CD14-positive monocyte (primary cell): Measurements from ENCODE around the gene ABCA6. TPM values are rescaled to one million over a fixed set of nuclear protein-coding genes. Genes with fewer than 3 reads are reported as not detected.

ENCODE experiments used
- DNase-seq, 3 donors: peaks; one replicate each; pipeline ENCODE4 v3.0.0-alpha.2; 2011 to 2022
- H2AFZ ChIP-seq: 2 replicates; pipeline ENCODE4 v1.6.0; 2012; ENCODE audit warnings: mild to moderate bottlenecking, low read depth, low read length, inconsistent platforms; ENCODE audit not compliant: insufficient read depth, poor library complexity, severe bottlenecking
- H3K27ac ChIP-seq, 2 donors: 1 replicate in 1 of 2; 2 replicates in 1 of 2; pipeline ENCODE4 v1.5.1; 2012 to 2013; ENCODE audit warnings: low read length in 2 of 2, control low read depth in 1 of 2, inconsistent platforms in 1 of 2, low read depth in 1 of 2, mild to moderate bottlenecking in 1 of 2
- H3K27me3 ChIP-seq, 2 donors: one replicate each; pipeline versions ENCODE4 v1.6.0 to v1.6.1; 2011 to 2013; ENCODE audit warnings: low read length in 2 of 2; ENCODE audit not compliant: control insufficient read depth in 2 of 2, insufficient read depth in 2 of 2
- H3K36me3 ChIP-seq, 2 donors: replicated peaks in 1 of 2; 1 replicate in 1 of 2; 2 replicates in 1 of 2; pipeline versions ENCODE4 v1.5.1 to v1.6.1; 2012 to 2013; ENCODE audit warnings: low read length in 2 of 2, control low read depth in 1 of 2, inconsistent platforms in 1 of 2, mild to moderate bottlenecking in 1 of 2; ENCODE audit not compliant: insufficient read depth in 2 of 2, control insufficient read depth in 1 of 2
- H3K4me1 ChIP-seq, 2 donors: 1 replicate in 1 of 2; 2 replicates in 1 of 2; pipeline versions ENCODE4 v1.5.1 to v1.6.1; 2012 to 2013; ENCODE audit warnings: low read length in 2 of 2, control low read depth in 1 of 2, inconsistent platforms in 1 of 2, mild to moderate bottlenecking in 1 of 2, moderate library complexity in 1 of 2; ENCODE audit not compliant: insufficient read depth in 2 of 2, control insufficient read depth in 1 of 2
- H3K4me2 ChIP-seq: replicated peaks from 2 replicates; pipeline ENCODE3; 2012; ENCODE audit warnings: low read length, moderate library complexity, mild to moderate bottlenecking; ENCODE audit not compliant: poor library complexity, severe bottlenecking; ENCODE audit errors: extremely low read depth
- H3K4me3 ChIP-seq, 3 experiments: fragments of 200-600 bp in 1 of 3; sonication (generic) in 1 of 3; replicated peaks in 1 of 3; 1 replicate in 2 of 3; 2 replicates in 1 of 3; pipeline ENCODE4 v1.5.1; 2011 to 2013; ENCODE audit warnings: low read length in 3 of 3, mild to moderate bottlenecking in 3 of 3, control low read depth in 2 of 3, low read depth in 2 of 3, inconsistent platforms in 1 of 3, moderate library complexity in 1 of 3
- H3K79me2 ChIP-seq: 2 replicates; pipeline ENCODE4 v1.6.0; 2012; ENCODE audit warnings: mild to moderate bottlenecking, control low read depth, inconsistent platforms, low read length, moderate library complexity; ENCODE audit not compliant: insufficient read depth
- H3K9ac ChIP-seq: 2 replicates; pipeline ENCODE4 v1.6.0; 2017; ENCODE audit warnings: low read length, mild to moderate bottlenecking; ENCODE audit not compliant: insufficient read depth, poor library complexity, severe bottlenecking
- H3K9me3 ChIP-seq, 2 donors: replicated peaks in 1 of 2; 1 replicate in 1 of 2; 2 replicates in 1 of 2; pipeline versions ENCODE4 v1.5.1 to v1.6.1; 2012 to 2013; ENCODE audit warnings: low read length in 2 of 2, control low read depth in 1 of 2; ENCODE audit not compliant: control insufficient read depth in 1 of 2, insufficient read depth in 1 of 2
- H4K20me1 ChIP-seq: 2 replicates; pipeline ENCODE4 v1.6.0; 2012; ENCODE audit warnings: mild to moderate bottlenecking, low read length, control low read depth, moderate library complexity; ENCODE audit not compliant: insufficient read depth
- H3K27ac Mint-ChIP-seq, 7 donors: one replicate each; pipeline ENCODE4 v1.8.0; 2020; ENCODE audit warnings: mild to moderate bottlenecking in 7 of 7, mixed read lengths in 7 of 7, moderate library complexity in 6 of 7, inconsistent platforms in 2 of 7
- H3K27me3 Mint-ChIP-seq, 3 donors: one replicate each; pipeline ENCODE4 v1.8.0; 2021 to 2022; ENCODE audit warnings: low read depth in 3 of 3, mild to moderate bottlenecking in 3 of 3, mixed read lengths in 3 of 3, moderate library complexity in 3 of 3, inconsistent platforms in 1 of 3
- H3K36me3 Mint-ChIP-seq, 2 donors: one replicate each; pipeline ENCODE4 v1.8.0; 2020; ENCODE audit warnings: mixed read lengths in 2 of 2, inconsistent platforms in 1 of 2, mild to moderate bottlenecking in 1 of 2
- H3K4me1 Mint-ChIP-seq: one replicate; pipeline ENCODE4 v1.8.0; 2020; ENCODE audit warnings: mild to moderate bottlenecking, mixed read lengths
- H3K4me3 Mint-ChIP-seq, 2 donors: one replicate each; pipeline ENCODE4 v1.8.0; 2020; ENCODE audit warnings: mild to moderate bottlenecking in 2 of 2, mixed read lengths in 2 of 2, moderate library complexity in 1 of 2
- H3K9me3 Mint-ChIP-seq, 7 donors: one replicate each; pipeline ENCODE4 v1.8.0; 2020 to 2022; ENCODE audit warnings: mixed read lengths in 7 of 7, mild to moderate bottlenecking in 6 of 7, moderate library complexity in 6 of 7, inconsistent platforms in 2 of 7
- CTCF ChIP-seq: fragments of 200-600 bp; IDR thresholded peaks from one replicate; pipeline ENCODE4 v1.8.0; 2022; ENCODE audit warnings: antibody characterized with exemption, mild to moderate bottlenecking
- WGBS: methylation state at CpG from one replicate; pipeline ENCODE4 v1.1.5; 2013; ENCODE audit warnings: missing lambda C conversion rate; ENCODE audit not compliant: insufficient coverage; 5-methylcytosine and 5-hydroxymethylcytosine counted together
- intact Hi-C, 2 donors: fragments of 100-400 bp; cut with micrococcal nuclease; formaldehyde crosslinking; loops; one replicate each; pipeline versions ENCODE4 v1.15.0 to v1.15.1; 2023
- polyA plus RNA-seq, 3 donors: library from polyadenylated mRNA; depleted of rRNA in 1 of 3; unstranded in 2 of 3; stranded (reverse) in 1 of 3; fragments of 300-500 nt in 2 of 3; fragments of >200 nt in 1 of 3; fragmentation: Illumina TruSeq in 2 of 3; gene quantifications; 1 replicate in 2 of 3; 2 replicates in 1 of 3; pipeline ENCODE4 v1.2.3, GENCODE V29; 2012 to 2021

Gene ABCA6
- polyA plus RNA-seq, 3 donors = 0.52 to 0.93 (median 0.76) TPM

DNA sequence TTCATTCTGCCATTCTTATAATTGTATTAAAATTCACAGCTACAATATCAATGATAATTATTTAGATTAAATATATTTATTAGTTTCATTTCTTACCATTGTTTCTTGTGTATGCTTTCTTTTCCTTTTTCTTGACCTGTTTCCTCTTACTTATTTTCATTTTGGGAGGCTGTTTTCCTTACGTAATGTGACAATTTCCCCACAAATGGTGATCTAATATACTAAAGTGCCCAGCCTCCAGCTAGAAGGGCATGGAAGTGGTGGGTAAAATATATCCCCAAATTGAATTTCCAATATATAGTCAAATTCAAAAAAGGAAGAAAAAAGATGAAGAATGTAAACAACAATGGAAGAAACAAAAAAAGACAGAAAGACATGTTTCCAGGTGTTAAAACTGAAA, 1.5 kb upstream of the ABCA6 start:
- TF ChIP-seq CTCF = no peak
- Histone ChIP-seq H3K4me3 (no peak overlapping the region), H3K27ac (no peak overlapping the region), H3K9me3 (no peaks in the 10 kb centered on the region), H4K20me1 (no peaks in the 10 kb centered on the region), H3K9ac (no peak overlapping the region), H3K4me2 (no peak overlapping the region), H3K27me3 (no peaks in the 10 kb centered on the region), H3K79me2 (no peaks in the 10 kb centered on the region), H3K36me3 (no peaks in the 10 kb centered on the region), H3K4me1 (peaks cover 27 to 35% of the 10 kb centered on the region in 2 donors), H2AFZ (no peak overlapping the region)
- intact Hi-C loops = no loop called here
- H3K9me3 Mint-ChIP-seq = peaks cover 0 to 4% (median 0%) of the 10 kb centered on the region in 7 donors
- peak overlapping the region in 1 of 7 donors; percentile 31 for H3K27ac Mint-ChIP-seq
- peak overlapping the region in 1 of 2 donors; percentile 56 for H3K4me3 Mint-ChIP-seq
- peak in 1 of 3 donors; percentile 24 for DNase-seq
- H3K27me3 Mint-ChIP-seq = no peaks in the 10 kb centered on the region
- H3K36me3 Mint-ChIP-seq = no peaks in the 10 kb centered on the region
- WGBS = no CpG with 5 or more reads among the region's 1 CpG
- peaks cover 30% of the 10 kb centered on the region for H3K4me1 Mint-ChIP-seq

DNA sequence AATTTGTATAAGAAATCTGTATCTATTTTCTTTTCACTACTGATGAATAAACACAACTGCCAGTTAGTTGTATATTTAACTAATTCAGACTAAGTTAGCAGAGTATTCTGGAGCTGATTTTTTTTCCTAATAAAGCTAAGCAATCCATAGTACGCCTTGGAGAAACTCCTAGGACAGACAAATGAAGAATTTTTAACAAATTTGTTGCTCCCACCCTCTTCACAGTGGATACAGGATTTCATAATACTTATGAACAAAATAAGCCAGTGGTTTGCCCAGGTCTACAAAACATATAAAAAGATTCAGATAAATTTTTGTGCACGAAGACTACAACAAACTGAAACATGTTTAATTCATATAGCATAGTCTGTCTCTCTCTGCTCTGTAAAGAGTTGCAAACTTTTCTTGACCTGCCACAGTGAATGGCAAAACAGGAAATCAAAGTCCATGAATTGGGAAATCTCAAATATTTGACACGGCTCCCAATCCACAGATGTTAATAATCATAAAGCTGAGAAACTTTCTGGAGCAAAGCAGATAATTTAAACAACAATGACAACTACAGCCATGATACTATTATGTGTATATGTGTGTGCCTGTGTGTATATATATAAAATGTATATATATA, 594 bp upstream of the ABCA6 start:
- Mint-ChIP-seq H3K36me3 (no peaks in the 10 kb centered on the region), H3K4me1 (peaks cover 30% of the 10 kb centered on the region), H3K27me3 (no peaks in the 10 kb centered on the region), H3K4me3 (peak overlapping the region in 1 of 2 donors; percentile 2), H3K27ac (no peak overlapping the region), H3K9me3 (peaks cover 0 to 4% (median 0%) of the 10 kb centered on the region in 7 donors)
- H3K4me1 ChIP-seq = peaks cover 27 to 35% of the 10 kb centered on the region in 2 donors
- no peaks in the 10 kb centered on the region for H4K20me1 ChIP-seq
- no peak overlapping the region for H3K4me2 ChIP-seq
- H3K79me2 ChIP-seq = no peaks in the 10 kb centered on the region
- peak overlapping the region in 1 of 2 donors; percentile 17 for H3K27ac ChIP-seq
- intact Hi-C loops = no loop called here
- no peak overlapping the region for H2AFZ ChIP-seq
- H3K9me3 ChIP-seq = no peaks in the 10 kb centered on the region
- no peak for TF ChIP-seq CTCF
- no peaks in the 10 kb centered on the region for H3K36me3 ChIP-seq
- no peak for DNase-seq
- no peak overlapping the region for H3K4me3 ChIP-seq
- WGBS = no CpG with 5 or more reads among the region's 3 CpGs
- H3K27me3 ChIP-seq = no peaks in the 10 kb centered on the region
- no peak overlapping the region for H3K9ac ChIP-seq
